Prostate gland (tissue), 2 donors: ENCODE measurements around the gene RYR1. TPM values are rescaled to one million over a fixed set of nuclear protein-coding genes. Genes with fewer than 3 reads are reported as not detected.
"Not testable (repeated sequence)": the region's sequence is repeated elsewhere in the genome, so short reads cannot be mapped to it uniquely, and the experiment has no call there.

Experiments used
- DNase-seq: peaks from one replicate; pipeline ENCODE4 v3.0.0-alpha.2; 2019; ENCODE audit warnings: low spot score
- H3K27ac ChIP-seq, 2 donors: fragments of 200-600 bp; sonication (generic); 2 replicates each; pipeline ENCODE4 v1.5.1; 2017 to 2019
- H3K27me3 ChIP-seq: fragments of 200-600 bp; sonication (generic); replicated peaks from 2 replicates; pipeline ENCODE4 v1.5.1; 2019; ENCODE audit not compliant: insufficient read depth
- H3K36me3 ChIP-seq, 2 donors: fragments of 200-600 bp; sonication (generic); 1 replicate in 1 of 2; 2 replicates in 1 of 2; pipeline versions ENCODE4 v1.5.1 to v1.8.1; 2017 to 2019
- H3K4me1 ChIP-seq: fragments of 200-600 bp; sonication (generic); replicated peaks from 2 replicates; pipeline ENCODE4 v1.5.1; 2019
- H3K4me3 ChIP-seq, 2 donors: fragments of 200-600 bp; sonication (generic); 2 replicates each; pipeline ENCODE4 v1.5.1; 2017 to 2019
- H3K9me3 ChIP-seq: fragments of 200-600 bp; sonication (generic); 2 replicates; pipeline ENCODE4 v1.5.1; 2017
- CTCF ChIP-seq, 4 experiments: fragments of 200-600 bp in 2 of 4; fragments of 450-650 bp in 2 of 4; sonication (generic) in 2 of 4; IDR thresholded peaks; 1 replicate in 3 of 4; 2 replicates in 1 of 4; pipeline ENCODE4 v1.5.1; 2016 to 2019; ENCODE audit warnings: antibody characterized with exemption in 4 of 4, mild to moderate bottlenecking in 2 of 4, moderate library complexity in 2 of 4
- POLR2A ChIP-seq: fragments of 450-650 bp; IDR thresholded peaks from one replicate; pipeline ENCODE4 v1.6.1; 2016; ENCODE audit warnings: antibody characterized with exemption, mild to moderate bottlenecking
- POLR2AphosphoS5 ChIP-seq: sonication (generic); formaldehyde crosslinking; IDR thresholded peaks from one replicate; pipeline ENCODE4 v1.6.1; 2017; ENCODE audit warnings: antibody characterized with exemption
- WGBS: methylation state at CpG from one replicate; pipeline ENCODE4 v1.1.5; 2018; 5-methylcytosine and 5-hydroxymethylcytosine counted together
- intact Hi-C: fragments of 100-400 bp; cut with DNase I; formaldehyde crosslinking; loops from one replicate; pipeline ENCODE4 v1.14.2; 2022
- total RNA-seq, 2 donors: library from RNA; depleted of rRNA; stranded (reverse); fragments of >200 nt; gene quantifications; one replicate each; pipeline ENCODE4 v1.1.0, GENCODE V29; 2016

The RYR1 gene
- total RNA-seq, 2 donors from 2014 or later, result 5.7 to 8.6 TPM

GRCh38 chr19:38425810-38426466, 7.6 kb upstream of the RYR1 start, which contains the start of gene RASGRP4:
Gene RASGRP4, minus strand, starts transcription at chr19:38426219. Its CDS starts 128 bp downstream, at chr19:38426091.
- Histone ChIP-seq H3K9me3 (no peaks in the 10 kb centered on the region), H3K27me3 (no peaks in the 10 kb centered on the region), H3K36me3 (no peaks in the 10 kb centered on the region), H3K27ac (no peak within 1 kb of the TSS), H3K4me1 (no peaks in the 10 kb centered on the region), H3K4me3 (no peak within 1 kb of the TSS)
- 17% methylated on average over 20 of the region's 20 CpGs for WGBS
- intact Hi-C loops, result no loop called here
- TF ChIP-seq POLR2A (no peak), POLR2AphosphoS5 (no peak), CTCF (IDR thresholded peaks at IDR 0.05) (no peak)
- DNase-seq, result no peak

GRCh38 chr19:38427035-38427677, 6.3 kb upstream of the RYR1 start:
- 65% methylated on average over 16 of the region's 17 CpGs for whole genome bisulfite sequencing
- H3K27ac ChIP-seq, intact Hi-C loops, H3K4me1 ChIP-seq, H3K36me3 ChIP-seq, H3K4me3 ChIP-seq, H3K9me3 ChIP-seq, DNase-seq, H3K27me3 ChIP-seq: not testable (repeated sequence)

GRCh38 chr19:38429055-38429810, 4.3 kb upstream of the RYR1 start:
- H3K4me3 ChIP-seq, result no peak overlapping the region
- H3K27ac ChIP-seq, result no peak overlapping the region
- WGBS, result 52% methylated on average over 14 of the region's 14 CpGs
- TF ChIP-seq POLR2A, result no peak
- TF ChIP-seq POLR2AphosphoS5, result no peak
- TF ChIP-seq CTCF (IDR thresholded peaks at IDR 0.05), result no peak
- H3K27me3 ChIP-seq, result peaks cover 6% of the 10 kb centered on the region
- intact Hi-C loops, result no loop called here
- H3K9me3 ChIP-seq, result no peaks in the 10 kb centered on the region
- no peaks in the 10 kb centered on the region for H3K4me1 ChIP-seq
- H3K36me3 ChIP-seq, result no peaks in the 10 kb centered on the region
- DNase-seq, result no peak

- Histone ChIP-seq H3K27ac (no peak overlapping the region), H3K9me3 (no peaks in the 10 kb centered on the region), H3K36me3 (no peaks in the 10 kb centered on the region), H3K27me3 (peaks cover 9% of the 10 kb centered on the region), H3K4me1 (no peaks in the 10 kb centered on the region), H3K4me3 (no peak overlapping the region)
- no peak for DNase-seq
- WGBS, result 84% methylated on average over 2 of the region's 2 CpGs
- intact Hi-C loops, result no loop called here
- TF ChIP-seq POLR2AphosphoS5 (no peak), POLR2A (no peak), CTCF (IDR thresholded peaks at IDR 0.05) (no peak)
These were observed 3.7 kb upstream of the RYR1 start for GRCh38 chr19:38429811-38430156.

GRCh38 chr19:38430931-38431330, 2.6 kb upstream of the RYR1 start:
- H3K9me3 ChIP-seq, result no peaks in the 10 kb centered on the region
- intact Hi-C loops, result no loop called here
- H3K27ac ChIP-seq, result no peak overlapping the region
- 71% methylated on average over 7 of the region's 7 CpGs for WGBS
- TF ChIP-seq POLR2A (no peak), CTCF (IDR thresholded peaks at IDR 0.05) (no peak), POLR2AphosphoS5 (no peak)
- no peaks in the 10 kb centered on the region for H3K4me1 ChIP-seq
- no peak for DNase-seq
- H3K4me3 ChIP-seq, result no peak overlapping the region
- peaks cover 18% of the 10 kb centered on the region for H3K27me3 ChIP-seq
- no peaks in the 10 kb centered on the region for H3K36me3 ChIP-seq
